Activated T-cell treated with anti-CD3 and anti-CD28 coated beads, Interleukin-2, amount 50 U/mL, for 4 hours (primary cell): ENCODE data around the gene KLHL33. TPM values are rescaled to one million over a fixed set of nuclear protein-coding genes. Genes with fewer than 3 reads are reported as not detected.
A peak's percentile ranks its signal among the peaks of the same experiment; 100 is the strongest.
"Not testable (repeated sequence)": the region's sequence is repeated elsewhere in the genome, so short reads cannot be mapped to it uniquely, and the experiment has no call there.

Experiments
- ATAC-seq, 2 donors: fragments of 200-7000 bp; cut with Tn5 transposase; one replicate each; pipeline ENCODE4 v1.10.0; 2021
- DNase-seq: peaks from one replicate; pipeline ENCODE4 v3.0.0-alpha.2; 2020
- H3K27me3 Mint-ChIP-seq: one replicate; pipeline ENCODE4 v1.8.0; 2021; ENCODE audit warnings: low read depth, mixed read lengths
- H3K36me3 Mint-ChIP-seq: one replicate; pipeline ENCODE4 v1.8.0; 2022; ENCODE audit warnings: mixed read lengths; ENCODE audit not compliant: insufficient read depth
- H3K4me1 Mint-ChIP-seq: one replicate; pipeline ENCODE4 v1.8.0; 2021; ENCODE audit warnings: low read depth, mixed read lengths
- H3K4me3 Mint-ChIP-seq: one replicate; pipeline ENCODE4 v1.8.0; 2021; ENCODE audit warnings: mild to moderate bottlenecking, moderate library complexity, mixed read lengths
- H3K9me3 Mint-ChIP-seq: one replicate; pipeline ENCODE4 v1.8.0; 2021; ENCODE audit warnings: mixed read lengths
- total RNA-seq, 3 donors: library from RNA; stranded (reverse); gene quantifications; one replicate each; pipeline ENCODE4 v1.2.1, GENCODE V29; 2021

KLHL33 gene
- total RNA-seq, 3 donors from 2014 or later = 0.05 TPM; not detected in 2

DNA sequence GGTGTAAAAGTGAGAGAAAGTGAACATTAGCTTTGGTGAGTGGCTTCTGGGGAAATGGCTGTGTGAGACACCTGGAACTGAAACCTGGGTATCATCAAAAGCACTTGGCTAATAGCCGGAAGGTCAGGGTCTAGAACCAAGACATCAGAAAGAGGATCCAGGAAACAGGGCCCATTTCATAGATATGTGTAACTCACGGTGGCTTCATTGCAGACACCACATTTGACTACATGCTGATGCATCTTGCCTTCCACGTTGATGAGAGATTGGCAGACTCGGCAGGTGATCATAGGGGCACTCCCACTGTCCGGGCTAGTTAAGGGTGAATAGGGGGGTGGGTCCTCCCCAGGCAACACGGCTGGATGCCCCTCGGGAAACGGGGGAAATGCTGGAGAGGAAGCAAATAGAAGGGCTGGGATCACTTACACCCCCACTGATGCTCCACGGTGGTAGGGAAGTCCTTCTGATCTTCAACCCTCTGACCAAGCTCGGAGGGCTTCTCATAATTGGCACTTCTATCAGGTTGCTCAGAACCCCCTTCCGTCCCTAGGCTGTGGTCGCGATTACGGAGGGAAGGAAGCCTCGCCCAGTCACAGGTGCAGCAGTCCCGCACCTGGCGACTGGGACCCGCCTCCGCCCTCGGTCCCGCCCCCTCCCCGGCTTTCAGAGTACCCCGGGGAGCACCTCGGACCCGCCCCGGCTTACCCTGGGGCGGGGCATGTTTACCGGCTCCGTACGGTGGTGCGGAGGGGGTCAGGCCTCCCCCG, 24.7 kb upstream of the KLHL33 start:
- Mint-ChIP-seq H3K9me3 (no peaks in the 10 kb centered on the region), H3K4me3 (peak overlapping the region; percentile 91), H3K4me1 (peaks cover 25% of the 10 kb centered on the region), H3K27me3 (no peaks in the 10 kb centered on the region), H3K36me3 (peaks cover 31% of the 10 kb centered on the region)
- peak; percentile 44 for DNase-seq
- ATAC-seq = peak; percentile 6 to 9

DNA sequence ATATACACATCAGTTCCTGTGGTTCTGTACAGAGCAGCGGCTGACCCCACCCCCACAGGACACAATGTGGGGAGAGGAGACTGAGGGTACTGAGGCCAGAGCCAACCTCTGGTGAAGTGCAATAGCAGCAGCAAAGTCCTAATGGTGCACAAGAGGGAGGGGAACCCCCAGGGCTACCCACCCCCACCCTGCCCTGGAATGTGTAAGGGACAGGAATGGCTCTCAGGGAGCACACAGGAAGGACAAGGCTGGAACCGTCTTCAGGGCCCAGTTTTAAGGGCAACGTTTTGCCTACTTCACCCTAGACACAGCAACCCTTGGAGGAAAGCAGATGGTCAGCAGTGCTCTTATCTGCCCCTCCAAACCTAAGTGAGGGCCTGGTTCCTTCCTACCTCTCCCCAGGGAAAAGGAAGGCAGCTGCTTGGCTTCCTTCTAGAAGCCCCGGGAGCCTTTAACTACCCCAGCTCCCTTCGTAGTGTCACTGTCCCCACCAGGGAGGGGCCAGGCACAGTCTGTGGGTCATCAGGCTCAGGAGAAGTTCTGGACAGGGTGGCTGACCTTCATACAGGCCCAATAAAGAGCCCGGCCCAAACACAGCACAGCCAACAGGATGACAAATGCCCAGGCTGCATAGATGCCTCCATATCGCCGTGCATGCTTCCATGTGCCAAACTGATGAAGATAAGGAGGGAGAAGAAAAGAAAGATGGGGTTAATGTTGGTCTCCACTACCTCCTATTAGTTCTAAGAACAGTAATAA, 22.2 kb upstream of the KLHL33 start:
- Mint-ChIP-seq H3K4me1 (peaks cover 27% of the 10 kb centered on the region), H3K27me3 (no peaks in the 10 kb centered on the region), H3K9me3 (no peaks in the 10 kb centered on the region), H3K36me3 (peaks cover 31% of the 10 kb centered on the region), H3K4me3 (no peak overlapping the region)
- no peak for ATAC-seq
- DNase-seq = no peak

GRCh38 chr14:20456971-20457370, 21.0 kb upstream of the KLHL33 start:
- DNase-seq (no peak), ATAC-seq (no peak)
- H3K4me1 Mint-ChIP-seq = peaks cover 26% of the 10 kb centered on the region
- no peaks in the 10 kb centered on the region for H3K9me3 Mint-ChIP-seq
- peaks cover 39% of the 10 kb centered on the region for H3K36me3 Mint-ChIP-seq
- H3K4me3 Mint-ChIP-seq = no peak overlapping the region
- H3K27me3 Mint-ChIP-seq = no peaks in the 10 kb centered on the region

DNA sequence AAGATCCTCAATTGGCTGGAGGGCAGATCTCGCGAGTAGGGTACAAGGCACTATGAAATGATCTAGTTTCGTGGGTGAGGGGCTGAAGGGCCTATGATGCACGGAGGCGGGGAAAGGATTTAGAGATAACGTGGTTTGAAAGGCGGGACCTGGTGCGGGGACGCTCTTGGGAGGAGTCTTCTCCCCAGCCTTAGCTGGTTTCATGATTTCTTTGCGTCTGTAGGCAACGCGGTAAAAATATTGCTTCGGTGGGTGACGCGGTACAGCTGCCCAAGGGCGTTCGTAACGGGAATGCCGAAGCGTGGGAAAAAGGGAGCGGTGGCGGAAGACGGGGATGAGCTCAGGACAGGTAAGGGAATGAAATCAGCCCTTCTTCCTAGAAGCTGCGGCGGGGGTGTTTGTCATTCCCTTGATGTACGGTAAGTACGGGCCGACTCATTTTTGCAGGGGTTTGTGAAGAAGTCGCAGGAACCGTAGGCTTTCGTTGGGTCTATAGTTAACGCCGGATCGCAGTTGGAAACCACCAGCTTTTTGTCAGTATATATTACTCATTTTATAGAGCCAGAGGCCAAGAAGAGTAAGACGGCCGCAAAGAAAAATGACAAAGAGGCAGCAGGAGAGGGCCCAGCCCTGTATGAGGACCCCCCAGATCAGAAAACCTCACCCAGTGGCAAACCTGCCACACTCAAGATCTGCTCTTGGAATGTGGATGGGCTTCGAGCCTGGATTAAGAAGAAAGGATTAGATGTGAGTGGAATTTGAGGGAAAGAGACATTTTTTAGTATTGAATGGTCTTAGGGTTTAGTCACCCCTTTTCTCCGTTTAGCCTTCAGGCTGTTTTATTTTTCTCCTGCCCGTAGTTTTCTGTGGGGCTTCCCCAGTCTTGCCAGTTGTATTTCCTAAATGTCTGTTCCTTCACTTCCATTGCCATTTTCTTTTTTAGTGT, 19.7 kb upstream of the KLHL33 start:
- Mint-ChIP-seq H3K9me3 (no peaks in the 10 kb centered on the region), H3K4me3 (no peak overlapping the region), H3K27me3 (no peaks in the 10 kb centered on the region), H3K4me1 (peaks cover 21% of the 10 kb centered on the region), H3K36me3 (peaks cover 47% of the 10 kb centered on the region)
- DNase-seq (peak; percentile 35), ATAC-seq (peak; percentile 71 to 76)

- ATAC-seq (peak; percentile 84), DNase-seq (peak; percentile 96)
- H3K4me1 Mint-ChIP-seq = peaks cover 12% of the 10 kb centered on the region
- peaks cover 43% of the 10 kb centered on the region for H3K36me3 Mint-ChIP-seq
- no peak within 1 kb of the TSS for H3K4me3 Mint-ChIP-seq
- no peaks in the 10 kb centered on the region for H3K27me3 Mint-ChIP-seq
- H3K9me3 Mint-ChIP-seq = no peaks in the 10 kb centered on the region
These were observed 18.8 kb upstream of the KLHL33 start, which contains the start of the genes APEX1 and OSGEP for GRCh38 chr14:20454516-20455354. Gene APEX1 (plus strand): TSS chr14:20455226. CDS start chr14:20455646, 420 bp downstream. Gene OSGEP (minus strand): TSS chr14:20454812. CDS start chr14:20454683, 129 bp downstream.

GRCh38 chr14:20452831-20453230, 16.9 kb upstream of the KLHL33 start:
- not testable (repeated sequence) for DNase-seq, H3K4me1 Mint-ChIP-seq, H3K9me3 Mint-ChIP-seq, H3K27me3 Mint-ChIP-seq, ATAC-seq
- H3K4me3 Mint-ChIP-seq = peak overlapping the region; percentile 54
- H3K36me3 Mint-ChIP-seq = peaks cover 47% of the 10 kb centered on the region

DNA sequence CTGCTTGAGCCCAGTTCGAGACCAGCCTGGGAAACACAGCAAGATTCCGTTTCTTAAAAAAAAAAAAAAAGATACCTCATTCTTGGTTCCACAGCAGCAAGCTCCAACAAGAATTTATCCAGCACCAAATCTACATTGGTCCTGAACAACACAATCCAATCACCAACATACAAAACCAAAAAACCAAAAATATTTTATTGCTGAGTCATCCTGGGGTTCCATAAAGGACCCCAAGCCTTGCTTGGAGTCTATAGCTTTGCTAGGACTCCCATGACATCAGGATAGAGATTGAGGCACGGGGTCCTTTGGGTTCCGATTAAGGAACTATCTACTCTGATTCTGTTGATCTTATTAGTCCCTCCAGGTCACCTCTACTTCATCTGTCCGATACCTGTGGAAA, 10.9 kb upstream of the KLHL33 start:
- DNase-seq = no peak
- Mint-ChIP-seq H3K27me3 (no peaks in the 10 kb centered on the region), H3K4me1 (no peaks in the 10 kb centered on the region), H3K9me3 (no peaks in the 10 kb centered on the region), H3K36me3 (peaks cover 46% of the 10 kb centered on the region), H3K4me3 (no peak overlapping the region)
- no peak for ATAC-seq

DNA sequence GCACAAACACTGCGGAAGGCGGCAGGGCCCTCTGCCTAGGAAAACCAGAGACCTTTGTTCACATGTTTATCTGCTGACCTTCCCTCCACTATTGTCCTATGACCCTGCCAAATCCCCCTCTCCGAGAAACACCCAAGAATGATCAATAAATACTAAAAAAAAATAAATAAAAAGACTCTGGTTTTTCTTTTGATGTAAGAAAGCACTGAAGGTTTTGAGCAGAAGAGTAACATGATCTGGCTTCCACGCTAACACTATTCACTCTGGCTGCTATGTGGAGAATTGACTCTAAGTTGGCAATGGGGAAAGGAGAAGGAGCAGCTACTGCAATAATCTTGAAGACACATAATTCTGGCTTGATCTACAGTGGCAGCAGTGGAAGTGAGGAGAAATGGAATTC, 7.7 kb upstream of the KLHL33 start:
- Mint-ChIP-seq H3K4me1 (peaks cover 24% of the 10 kb centered on the region), H3K36me3 (peaks cover 26% of the 10 kb centered on the region)
- not testable (repeated sequence) for H3K4me3 Mint-ChIP-seq, H3K9me3 Mint-ChIP-seq, DNase-seq, H3K27me3 Mint-ChIP-seq, ATAC-seq

GRCh38 chr14:20441461-20441860, 5.5 kb upstream of the KLHL33 start:
- peaks cover 25% of the 10 kb centered on the region for H3K4me1 Mint-ChIP-seq
- no peaks in the 10 kb centered on the region for H3K27me3 Mint-ChIP-seq
- ATAC-seq (no peak), DNase-seq (no peak)
- no peaks in the 10 kb centered on the region for H3K9me3 Mint-ChIP-seq
- H3K4me3 Mint-ChIP-seq = no peak overlapping the region
- H3K36me3 Mint-ChIP-seq = peaks cover 7% of the 10 kb centered on the region

GRCh38 chr14:20440882-20441281, 4.9 kb upstream of the KLHL33 start:
- H3K4me3 Mint-ChIP-seq = no peak overlapping the region
- no peaks in the 10 kb centered on the region for H3K9me3 Mint-ChIP-seq
- peak; percentile 84 to 91 for ATAC-seq
- H3K36me3 Mint-ChIP-seq = peaks cover 7% of the 10 kb centered on the region
- H3K4me1 Mint-ChIP-seq = peaks cover 25% of the 10 kb centered on the region
- H3K27me3 Mint-ChIP-seq = no peaks in the 10 kb centered on the region
- no peak for DNase-seq

- Mint-ChIP-seq H3K9me3 (no peaks in the 10 kb centered on the region), H3K4me3 (no peak overlapping the region), H3K36me3 (peaks cover 7% of the 10 kb centered on the region), H3K27me3 (no peaks in the 10 kb centered on the region), H3K4me1 (peaks cover 25% of the 10 kb centered on the region)
- peak; percentile 10 to 28 for ATAC-seq
- no peak for DNase-seq
These were observed 4.5 kb upstream of the KLHL33 start for GRCh38 chr14:20440465-20440864.

DNA sequence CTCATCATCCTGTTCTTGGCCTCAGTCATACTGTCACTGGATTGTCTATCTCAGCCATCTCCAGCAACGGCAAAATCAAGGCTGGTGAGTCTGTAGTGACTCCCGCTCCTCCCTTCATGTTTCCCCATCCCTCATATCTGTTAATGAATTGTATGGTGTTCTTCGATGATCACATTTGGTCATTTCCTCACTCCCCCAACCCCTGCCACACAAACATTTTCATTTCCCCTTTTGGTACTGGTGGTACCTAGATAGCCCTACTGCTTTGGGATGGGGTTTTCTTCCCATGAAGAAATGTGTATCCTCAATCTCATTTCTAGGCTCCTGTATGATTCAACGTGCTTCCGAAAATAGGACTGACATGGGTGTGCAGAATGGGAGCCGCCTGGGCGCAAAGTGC, 2.7 kb upstream of the KLHL33 start:
- Mint-ChIP-seq H3K4me3 (no peak overlapping the region), H3K27me3 (no peaks in the 10 kb centered on the region), H3K36me3 (peaks cover 7% of the 10 kb centered on the region), H3K9me3 (no peaks in the 10 kb centered on the region), H3K4me1 (peaks cover 25% of the 10 kb centered on the region)
- no peak for DNase-seq
- ATAC-seq = no peak

- Mint-ChIP-seq H3K9me3 (no peaks in the 10 kb centered on the region), H3K27me3 (no peaks in the 10 kb centered on the region), H3K4me1 (peaks cover 21% of the 10 kb centered on the region), H3K4me3 (no peak overlapping the region), H3K36me3 (no peaks in the 10 kb centered on the region)
- DNase-seq (no peak), ATAC-seq (no peak)
These were observed 393 bp upstream of the KLHL33 start for GRCh38 chr14:20436363-20436755.
